ENCODE results near the gene THEMIS2.
"Not testable (repeated sequence)": the region's sequence is repeated elsewhere in the genome, so short reads cannot be mapped to it uniquely, and the experiment has no call there.

The THEMIS2 gene

DNA sequence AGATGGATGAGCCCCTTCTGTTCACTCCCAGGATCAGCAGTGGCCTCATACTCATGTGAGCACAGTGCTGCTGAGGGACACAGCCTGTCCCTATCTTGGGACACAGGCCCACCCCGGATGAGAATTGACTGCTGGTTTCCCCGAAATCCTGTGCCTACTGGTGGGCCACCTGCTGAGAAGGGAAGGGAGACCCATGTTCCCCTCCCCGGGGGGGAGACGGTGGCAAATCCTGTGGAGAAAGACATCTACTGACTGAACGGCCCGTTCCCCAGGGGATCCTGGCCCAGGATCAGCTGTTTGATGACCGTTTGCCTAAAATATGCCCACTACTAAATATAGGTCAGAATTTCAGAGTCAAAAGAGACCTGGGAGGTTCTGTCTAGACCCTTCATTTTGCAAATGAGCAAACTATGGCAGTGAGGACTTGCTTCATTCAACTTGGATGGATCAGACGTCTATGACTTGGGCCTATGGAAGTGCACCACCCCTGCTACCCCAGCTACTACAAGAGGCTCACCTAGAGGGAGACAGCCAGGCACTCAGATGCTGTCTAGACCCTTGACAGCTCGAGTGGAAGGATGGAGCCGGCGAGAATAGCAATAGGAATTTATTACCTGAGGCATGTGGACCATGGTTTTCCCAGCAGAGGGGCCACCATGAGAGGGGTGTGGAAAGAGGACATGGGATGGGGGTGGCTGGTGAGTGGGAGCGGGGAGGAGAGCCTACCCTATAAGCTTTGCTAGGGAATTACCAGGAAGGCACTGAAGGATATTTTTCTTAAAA is 15.6 kb upstream of the THEMIS2 start:
- H3K4me3 ChIP-seq (ENCODE audit: control insufficient read depth, low read depth, low read length), result no peak overlapping the region
- no peak for DNase-seq (ENCODE audit: low read depth)
- TF ChIP-seq, protein P1, sequence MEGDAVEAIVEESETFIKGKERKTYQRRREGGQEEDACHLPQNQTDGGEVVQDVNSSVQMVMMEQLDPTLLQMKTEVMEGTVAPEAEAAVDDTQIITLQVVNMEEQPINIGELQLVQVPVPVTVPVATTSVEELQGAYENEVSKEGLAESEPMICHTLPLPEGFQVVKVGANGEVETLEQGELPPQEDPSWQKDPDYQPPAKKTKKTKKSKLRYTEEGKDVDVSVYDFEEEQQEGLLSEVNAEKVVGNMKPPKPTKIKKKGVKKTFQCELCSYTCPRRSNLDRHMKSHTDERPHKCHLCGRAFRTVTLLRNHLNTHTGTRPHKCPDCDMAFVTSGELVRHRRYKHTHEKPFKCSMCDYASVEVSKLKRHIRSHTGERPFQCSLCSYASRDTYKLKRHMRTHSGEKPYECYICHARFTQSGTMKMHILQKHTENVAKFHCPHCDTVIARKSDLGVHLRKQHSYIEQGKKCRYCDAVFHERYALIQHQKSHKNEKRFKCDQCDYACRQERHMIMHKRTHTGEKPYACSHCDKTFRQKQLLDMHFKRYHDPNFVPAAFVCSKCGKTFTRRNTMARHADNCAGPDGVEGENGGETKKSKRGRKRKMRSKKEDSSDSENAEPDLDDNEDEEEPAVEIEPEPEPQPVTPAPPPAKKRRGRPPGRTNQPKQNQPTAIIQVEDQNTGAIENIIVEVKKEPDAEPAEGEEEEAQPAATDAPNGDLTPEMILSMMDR (IDR thresholded peaks at IDR 0.05; ENCODE audit: control insufficient read depth, insufficient read depth, low read depth, low read length, missing control alignments), result no peak

DNA sequence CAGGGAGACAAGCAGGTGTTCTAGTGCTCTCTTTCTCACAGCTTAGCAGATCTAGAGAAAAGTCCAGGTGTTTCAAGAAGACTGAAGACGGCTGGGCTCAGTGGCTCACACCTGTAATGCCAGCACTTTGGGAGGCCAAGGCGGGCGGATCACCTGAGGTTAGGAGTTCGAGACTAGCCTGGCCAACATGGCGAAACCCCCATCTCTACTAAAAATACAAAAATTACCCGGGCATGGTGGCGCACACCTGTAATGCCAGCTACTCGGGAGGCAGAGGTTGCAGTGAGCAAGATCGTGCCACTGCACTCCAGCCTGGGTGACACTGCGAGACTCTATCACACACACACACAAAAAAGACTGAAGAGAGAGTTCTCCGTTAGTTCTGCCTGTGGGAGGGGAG is 14.8 kb upstream of the THEMIS2 start:
- DNase-seq (ENCODE audit: low read depth), result not testable (repeated sequence)

DNA sequence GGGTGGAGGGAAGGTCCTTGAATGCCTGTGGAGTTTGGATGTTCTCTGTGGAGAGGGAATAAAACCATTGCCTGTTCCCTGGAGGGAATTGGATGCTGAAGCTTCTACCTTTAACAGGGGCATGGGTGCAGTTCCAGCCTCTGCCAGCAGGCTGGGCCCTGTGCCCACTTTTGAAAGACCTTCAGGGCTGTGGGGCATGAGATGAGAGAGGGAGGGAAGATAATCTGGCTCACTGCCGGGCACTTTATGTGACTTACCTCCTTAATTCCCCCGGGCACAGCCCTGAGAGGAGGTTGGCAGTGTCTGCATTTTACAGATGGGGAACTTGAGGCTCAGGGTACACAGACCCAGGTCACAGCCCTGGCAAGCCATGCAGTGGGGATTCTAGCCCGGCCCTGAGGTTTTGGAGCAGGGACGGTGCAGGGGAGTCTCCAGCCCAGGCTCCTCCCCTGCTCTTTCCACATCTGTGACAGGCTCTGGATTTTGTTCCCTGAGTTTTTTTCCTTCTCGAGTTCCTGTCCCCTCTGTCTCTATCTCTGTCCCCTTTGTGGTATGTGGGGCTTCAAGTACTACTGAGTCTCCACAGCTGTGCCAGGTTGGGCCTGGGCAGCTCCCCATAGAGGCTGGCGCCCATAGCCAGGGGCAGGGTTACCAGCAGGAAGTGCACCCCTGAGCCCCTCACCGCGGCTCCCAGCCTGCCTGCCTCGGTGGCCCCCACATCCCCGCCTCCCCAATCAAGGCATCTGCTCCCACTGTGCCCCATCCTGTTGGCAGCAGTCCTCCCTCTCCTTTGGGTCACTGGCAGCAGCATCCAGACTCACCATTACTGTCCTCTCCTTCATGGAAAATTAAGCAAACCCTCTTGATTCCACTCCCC is 14.0 kb upstream of the THEMIS2 start:
- TF ChIP-seq, protein P1 (IDR thresholded peaks at IDR 0.05; ENCODE audit: control insufficient read depth, insufficient read depth, low read depth, low read length, missing control alignments), result peak; percentile 98
- DNase-seq (ENCODE audit: low read depth), result peak; percentile 52
- no peak overlapping the region for H3K4me3 ChIP-seq (ENCODE audit: control insufficient read depth, low read depth, low read length)

More for the DNA sequence above, 14.8 kb upstream of the THEMIS2 start:
- not testable (repeated sequence) for H3K4me3 ChIP-seq (ENCODE audit: control insufficient read depth, low read depth, low read length)

DNA sequence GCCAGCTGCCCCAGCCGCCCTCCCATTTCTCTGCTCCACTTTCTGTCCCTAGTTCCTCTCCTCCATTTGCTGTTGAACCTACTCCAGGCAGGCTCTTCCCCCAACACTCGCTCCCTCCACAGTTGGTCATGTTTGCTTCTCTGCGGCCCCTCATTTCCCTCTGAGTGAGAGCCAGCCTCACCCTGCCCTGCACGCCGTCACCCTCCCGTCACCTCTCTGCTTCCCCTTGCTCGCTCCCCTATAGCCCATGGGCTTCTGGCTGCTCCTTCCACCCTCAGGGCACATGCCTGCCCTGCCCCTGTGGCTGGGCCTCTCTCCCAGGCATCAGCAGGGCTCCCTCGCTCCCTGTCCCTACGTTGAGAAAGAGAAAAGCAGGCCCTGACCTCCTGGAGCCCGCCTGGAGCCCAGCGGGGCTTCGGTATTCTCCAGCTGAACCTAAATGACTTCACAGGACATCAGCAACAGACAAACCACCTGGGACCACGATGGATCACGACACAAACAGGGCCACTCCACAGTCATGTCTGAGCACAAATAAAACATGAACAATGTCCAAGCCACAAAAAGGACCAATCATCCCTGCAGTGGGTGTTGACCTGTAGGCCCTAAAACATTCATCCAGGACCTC is 13.3 kb upstream of the THEMIS2 start:
- TF ChIP-seq, protein P1 (IDR thresholded peaks at IDR 0.05; ENCODE audit: control insufficient read depth, insufficient read depth, low read depth, low read length, missing control alignments), result no peak
- DNase-seq (ENCODE audit: low read depth), result no peak
- no peak overlapping the region for H3K4me3 ChIP-seq (ENCODE audit: control insufficient read depth, low read depth, low read length)

DNA sequence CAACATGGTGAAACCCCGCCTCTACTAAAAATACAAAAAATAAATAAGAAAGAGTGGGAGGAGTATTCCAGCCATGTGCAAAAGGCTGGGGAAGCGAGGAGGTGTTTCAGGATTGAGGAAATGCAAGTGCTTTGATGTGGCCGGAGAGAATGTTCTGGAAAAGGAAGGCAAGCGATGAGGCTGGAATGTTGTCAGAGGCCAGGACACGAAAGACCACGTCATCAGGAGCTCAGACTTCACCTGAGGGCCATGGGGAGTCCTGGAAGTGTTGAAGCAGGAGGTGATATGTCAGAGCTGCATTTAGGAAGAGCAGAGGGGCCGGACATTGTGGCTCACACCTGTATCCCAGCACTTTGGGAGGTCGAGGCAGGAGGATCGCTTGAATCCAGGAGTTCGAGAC is 10.9 kb upstream of the THEMIS2 start:
- TF ChIP-seq, protein P1 (IDR thresholded peaks at IDR 0.05; ENCODE audit: control insufficient read depth, insufficient read depth, low read depth, low read length, missing control alignments), result no peak

DNA sequence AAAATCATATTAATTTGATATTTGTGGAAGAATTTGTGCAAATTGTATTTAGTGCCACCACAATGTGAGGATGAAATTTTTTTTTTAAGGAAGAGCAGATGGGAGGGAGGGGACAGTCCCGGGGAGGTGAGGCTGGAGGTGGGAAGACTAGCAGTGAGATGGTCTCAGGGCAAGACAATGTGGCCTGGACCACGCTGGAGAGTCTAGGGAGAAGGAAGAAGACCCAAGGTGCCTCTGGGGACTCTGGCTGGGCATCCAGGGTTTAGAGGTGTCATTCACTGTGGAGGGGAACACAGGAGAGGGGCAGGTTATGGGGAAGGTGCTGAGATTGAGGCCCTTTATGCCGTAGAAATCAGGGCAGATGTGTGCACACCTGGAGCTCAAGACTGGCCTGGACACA is 10.3 kb upstream of the THEMIS2 start:
- no peak overlapping the region for H3K4me3 ChIP-seq (ENCODE audit: control insufficient read depth, low read depth, low read length)
- TF ChIP-seq, protein P1 (IDR thresholded peaks at IDR 0.05; ENCODE audit: control insufficient read depth, insufficient read depth, low read depth, low read length, missing control alignments), result no peak
- no peak for DNase-seq (ENCODE audit: low read depth)

More for the DNA sequence above, 10.9 kb upstream of the THEMIS2 start:
- H3K4me3 ChIP-seq (ENCODE audit: control insufficient read depth, low read depth, low read length), result no peak overlapping the region
- DNase-seq (ENCODE audit: low read depth), result no peak

Measured in AG09309 (cell line).